Measurements from ENCODE around the gene BMPR1B.

BMPR1B gene

DNA sequence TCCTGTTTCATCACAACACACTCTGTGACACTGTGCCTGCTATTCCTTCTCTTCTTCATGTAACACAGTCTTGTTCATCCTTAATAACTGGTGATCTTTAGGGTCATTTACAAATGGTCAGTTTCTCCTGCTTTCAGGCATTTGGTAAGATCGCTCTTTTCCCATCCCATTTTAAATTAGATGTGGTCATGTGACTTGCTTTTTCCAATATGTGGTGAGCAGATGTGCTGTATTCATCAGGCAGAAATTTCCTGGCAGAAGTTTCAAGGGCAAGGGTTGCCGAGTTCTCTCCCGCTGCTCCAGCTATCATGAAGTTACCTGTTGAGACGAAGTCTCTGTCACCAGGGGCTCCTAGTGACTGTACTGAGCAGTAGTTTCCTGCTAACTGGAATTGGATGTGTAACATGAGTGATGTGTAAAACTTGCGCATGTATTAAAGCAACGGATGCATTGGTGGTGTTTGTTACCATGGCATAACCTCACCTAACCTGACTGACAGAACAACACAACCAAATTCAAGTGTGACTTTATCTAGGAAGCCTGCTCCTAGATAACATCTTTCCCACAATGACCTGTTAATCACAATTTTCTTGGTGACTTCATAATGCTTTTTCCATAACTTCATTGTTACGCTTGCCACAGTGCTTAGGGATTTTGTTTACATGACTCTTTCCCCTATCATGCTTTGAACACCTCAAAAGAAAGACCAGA, 29.5 kb upstream of the BMPR1B start:
- Histone ChIP-seq H3K36me3 (ENCODE audit: control insufficient read depth in 2 of 2, insufficient read depth in 2 of 2, low read length in 2 of 2) (no peaks in the 10 kb centered on the region), H3K9ac (ENCODE audit: low read length in 2 of 2) (no peak overlapping the region), H3K4me3 (ENCODE audit: low read length in 2 of 2) (no peak overlapping the region)

DNA sequence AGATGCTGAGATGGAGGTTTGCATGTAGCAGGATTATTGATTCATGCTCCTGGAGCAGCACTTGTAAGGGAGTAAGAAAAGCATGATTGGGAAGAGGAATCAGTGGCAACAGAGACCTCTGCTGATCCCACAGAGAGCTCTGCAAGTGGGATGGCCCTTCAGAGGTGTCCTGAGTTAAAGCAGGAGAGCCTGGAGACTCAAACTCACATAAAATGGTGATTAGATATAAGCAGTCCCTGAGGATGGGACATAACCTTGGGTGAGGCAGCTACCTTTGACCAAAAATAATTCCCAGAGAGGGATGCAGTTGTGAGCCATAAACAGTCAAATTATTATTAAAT, 25.4 kb upstream of the BMPR1B start:
- Histone ChIP-seq H3K27me3 (ENCODE audit: control insufficient read depth in 1 of 2, insufficient read depth in 2 of 2, low read length in 2 of 2) (no peaks in the 10 kb centered on the region), H3K9me3 (ENCODE audit: control insufficient read depth in 2 of 2, low read length in 2 of 2) (no peaks in the 10 kb centered on the region), H3K9ac (ENCODE audit: low read length in 2 of 2) (no peak overlapping the region), H3K36me3 (ENCODE audit: control insufficient read depth in 2 of 2, insufficient read depth in 2 of 2, low read length in 2 of 2) (no peaks in the 10 kb centered on the region), H3K4me1 (ENCODE audit: control insufficient read depth, insufficient read depth, low read length) (no peaks in the 10 kb centered on the region), H3K27ac (ENCODE audit: low read length) (no peak overlapping the region), H3K4me3 (ENCODE audit: low read length in 2 of 2) (no peak overlapping the region)

More for the DNA sequence above, 29.5 kb upstream of the BMPR1B start:
- H3K27ac ChIP-seq (ENCODE audit: low read length) = no peak overlapping the region
- no peaks in the 10 kb centered on the region for H3K4me1 ChIP-seq (ENCODE audit: control insufficient read depth, insufficient read depth, low read length)
- no peaks in the 10 kb centered on the region for H3K9me3 ChIP-seq (ENCODE audit: control insufficient read depth in 2 of 2, low read length in 2 of 2)
- no peaks in the 10 kb centered on the region for H3K27me3 ChIP-seq (ENCODE audit: control insufficient read depth in 1 of 2, insufficient read depth in 2 of 2, low read length in 2 of 2)

DNA sequence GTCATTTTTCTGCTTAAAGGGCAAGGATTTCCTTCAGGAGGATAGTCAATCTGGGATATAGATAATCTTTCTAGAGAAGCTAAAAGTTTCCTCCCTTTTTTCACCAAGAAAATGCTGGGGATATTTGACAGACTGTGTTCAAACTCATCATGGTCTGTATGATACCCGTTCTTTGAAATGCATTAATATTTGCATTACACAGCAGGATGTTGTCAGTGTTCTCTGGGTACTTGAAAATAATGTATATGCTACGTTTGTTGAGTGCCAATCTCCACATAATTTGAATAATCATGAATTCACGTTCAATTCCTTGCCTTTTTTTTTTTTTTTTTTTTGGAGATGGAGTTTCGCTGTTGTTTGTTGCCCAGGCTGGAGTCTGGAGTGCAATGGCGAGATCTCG, 18.0 kb upstream of the BMPR1B start:
- Histone ChIP-seq H3K4me1 (ENCODE audit: control insufficient read depth, insufficient read depth, low read length) (no peaks in the 10 kb centered on the region), H3K36me3 (ENCODE audit: control insufficient read depth in 2 of 2, insufficient read depth in 2 of 2, low read length in 2 of 2) (no peaks in the 10 kb centered on the region), H3K9ac (ENCODE audit: low read length in 2 of 2) (no peak overlapping the region), H3K9me3 (ENCODE audit: control insufficient read depth in 2 of 2, low read length in 2 of 2) (no peaks in the 10 kb centered on the region), H3K27me3 (ENCODE audit: control insufficient read depth in 1 of 2, insufficient read depth in 2 of 2, low read length in 2 of 2) (no peaks in the 10 kb centered on the region), H3K4me3 (ENCODE audit: low read length in 2 of 2) (no peak overlapping the region), H3K27ac (ENCODE audit: low read length) (no peak overlapping the region)

DNA sequence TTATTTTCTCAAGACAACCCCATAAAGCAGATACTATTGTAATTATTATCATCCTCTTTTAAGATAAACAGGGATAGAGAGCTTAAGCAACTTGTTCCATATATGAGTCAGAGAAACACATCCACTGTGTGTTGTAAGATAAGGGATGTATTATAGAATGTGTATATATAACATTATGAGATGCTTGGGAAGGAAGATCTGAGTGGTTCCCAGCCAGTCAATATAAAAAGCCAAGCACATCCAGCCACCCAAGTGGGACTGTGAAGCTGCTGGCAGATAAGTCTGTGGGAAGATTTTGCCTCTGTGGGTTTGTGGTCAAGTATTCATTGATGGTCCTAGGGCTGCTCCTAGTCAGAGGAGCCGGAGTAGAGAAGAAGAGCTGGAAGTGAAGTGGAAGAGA, 16.5 kb upstream of the BMPR1B start:
- Histone ChIP-seq H3K27me3 (ENCODE audit: control insufficient read depth in 1 of 2, insufficient read depth in 2 of 2, low read length in 2 of 2) (no peaks in the 10 kb centered on the region), H3K36me3 (ENCODE audit: control insufficient read depth in 2 of 2, insufficient read depth in 2 of 2, low read length in 2 of 2) (no peaks in the 10 kb centered on the region), H3K4me3 (ENCODE audit: low read length in 2 of 2) (no peak overlapping the region), H3K4me1 (ENCODE audit: control insufficient read depth, insufficient read depth, low read length) (no peaks in the 10 kb centered on the region), H3K27ac (ENCODE audit: low read length) (no peak overlapping the region), H3K9ac (ENCODE audit: low read length in 2 of 2) (no peak overlapping the region), H3K9me3 (ENCODE audit: control insufficient read depth in 2 of 2, low read length in 2 of 2) (no peaks in the 10 kb centered on the region)

DNA sequence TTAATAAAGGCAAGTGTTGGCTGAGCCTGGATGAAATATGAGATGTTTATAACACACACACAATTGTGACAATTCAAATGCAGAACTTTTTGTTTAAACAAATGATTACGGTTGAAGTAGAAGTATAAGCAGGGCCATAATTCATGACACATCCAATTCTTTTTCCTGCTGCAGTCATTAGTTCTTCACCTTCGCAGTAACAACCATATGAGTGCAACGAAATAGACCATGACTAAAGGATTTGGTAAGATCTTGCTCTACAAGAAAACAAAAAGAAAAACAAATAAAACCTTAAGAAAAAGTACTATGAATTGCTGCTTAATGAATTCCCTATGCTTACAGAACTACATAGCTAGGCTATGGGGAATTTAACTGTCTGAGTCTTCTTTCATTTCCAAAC, 13.9 kb upstream of the BMPR1B start:
- Histone ChIP-seq H3K4me1 (ENCODE audit: control insufficient read depth, insufficient read depth, low read length) (no peaks in the 10 kb centered on the region), H3K9ac (ENCODE audit: low read length in 2 of 2) (no peak overlapping the region), H3K27me3 (ENCODE audit: control insufficient read depth in 1 of 2, insufficient read depth in 2 of 2, low read length in 2 of 2) (no peaks in the 10 kb centered on the region), H3K9me3 (ENCODE audit: control insufficient read depth in 2 of 2, low read length in 2 of 2) (no peaks in the 10 kb centered on the region), H3K4me3 (ENCODE audit: low read length in 2 of 2) (no peak overlapping the region), H3K36me3 (ENCODE audit: control insufficient read depth in 2 of 2, insufficient read depth in 2 of 2, low read length in 2 of 2) (no peaks in the 10 kb centered on the region), H3K27ac (ENCODE audit: low read length) (no peak overlapping the region)

DNA sequence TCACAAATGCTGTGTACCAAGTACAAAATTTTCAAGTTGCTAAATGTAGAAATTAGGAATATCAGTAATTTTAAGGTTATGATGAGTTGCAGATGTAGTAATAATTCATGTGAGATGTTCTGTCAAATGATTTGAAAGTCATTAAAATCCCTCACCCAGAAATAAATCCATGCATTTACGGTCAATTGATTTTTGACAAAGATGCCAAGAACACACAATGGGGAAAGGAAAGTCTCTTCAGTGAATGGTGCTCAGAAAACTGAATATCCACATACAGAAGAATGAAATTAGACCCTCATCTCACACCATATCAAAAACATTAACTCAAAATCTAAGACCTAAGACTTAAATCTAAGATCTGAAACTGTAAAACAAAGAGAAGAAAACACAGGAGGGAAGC, 12.9 kb upstream of the BMPR1B start:
- Histone ChIP-seq H3K27me3 (ENCODE audit: control insufficient read depth in 1 of 2, insufficient read depth in 2 of 2, low read length in 2 of 2) (no peaks in the 10 kb centered on the region), H3K27ac (ENCODE audit: low read length) (no peak overlapping the region), H3K36me3 (ENCODE audit: control insufficient read depth in 2 of 2, insufficient read depth in 2 of 2, low read length in 2 of 2) (no peaks in the 10 kb centered on the region), H3K4me3 (ENCODE audit: low read length in 2 of 2) (no peak overlapping the region), H3K9ac (ENCODE audit: low read length in 2 of 2) (no peak overlapping the region), H3K4me1 (ENCODE audit: control insufficient read depth, insufficient read depth, low read length) (no peaks in the 10 kb centered on the region), H3K9me3 (ENCODE audit: control insufficient read depth in 2 of 2, low read length in 2 of 2) (no peaks in the 10 kb centered on the region)

DNA sequence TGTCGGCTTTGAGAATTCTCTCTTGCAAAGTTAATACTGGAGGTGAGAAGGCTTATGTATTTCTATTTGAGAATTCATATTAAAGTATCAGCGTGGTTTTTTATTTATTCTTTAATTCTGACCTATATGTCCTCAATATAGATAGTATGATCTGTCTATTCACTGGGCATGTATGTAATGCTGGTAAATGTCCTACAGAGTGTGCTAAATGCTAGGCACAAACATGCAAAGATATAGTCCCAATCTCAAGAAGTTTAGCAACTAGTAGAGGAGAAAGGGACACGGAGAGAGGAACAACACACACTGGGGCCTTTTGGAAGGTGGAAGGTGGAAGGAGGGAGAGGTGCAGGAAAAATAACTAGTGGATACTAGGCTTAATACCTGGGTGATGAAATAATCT, 11.0 kb upstream of the BMPR1B start:
- Histone ChIP-seq H3K9me3 (ENCODE audit: control insufficient read depth in 2 of 2, low read length in 2 of 2) (no peaks in the 10 kb centered on the region), H3K4me3 (ENCODE audit: low read length in 2 of 2) (no peak overlapping the region), H3K36me3 (ENCODE audit: control insufficient read depth in 2 of 2, insufficient read depth in 2 of 2, low read length in 2 of 2) (no peaks in the 10 kb centered on the region), H3K4me1 (ENCODE audit: control insufficient read depth, insufficient read depth, low read length) (no peaks in the 10 kb centered on the region), H3K27me3 (ENCODE audit: control insufficient read depth in 1 of 2, insufficient read depth in 2 of 2, low read length in 2 of 2) (no peaks in the 10 kb centered on the region), H3K27ac (ENCODE audit: low read length) (no peak overlapping the region), H3K9ac (ENCODE audit: low read length in 2 of 2) (no peak overlapping the region)

DNA sequence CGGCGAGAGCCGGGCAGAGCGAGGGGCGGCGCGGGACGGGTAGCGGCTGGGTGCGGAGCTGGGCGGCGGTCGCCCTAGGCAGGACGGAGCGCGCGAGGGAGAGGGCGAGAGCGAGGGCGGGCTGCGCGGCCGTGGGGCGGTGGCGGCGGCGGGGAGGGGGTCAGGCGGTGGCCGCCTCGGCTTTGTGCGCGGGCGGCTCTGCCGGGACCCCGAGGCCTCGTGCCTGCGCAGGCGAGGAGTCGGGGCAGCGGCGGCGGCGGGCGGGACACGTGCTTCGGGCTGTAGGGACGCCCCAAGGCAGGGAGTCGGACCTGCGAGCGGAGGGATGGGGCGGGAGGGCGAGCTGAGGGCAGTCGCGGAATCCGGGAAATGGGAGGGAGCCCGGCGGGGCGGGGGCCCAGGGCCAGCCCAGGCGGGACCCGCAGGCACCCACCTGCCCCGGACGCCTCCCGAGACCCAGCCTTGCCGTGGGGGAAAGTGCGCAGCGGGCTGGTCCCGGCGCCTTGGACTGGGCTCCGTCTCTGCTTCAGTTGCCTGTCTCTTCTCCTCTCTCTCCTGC, 465 bp downstream of the BMPR1B start:
- H3K27me3 ChIP-seq (ENCODE audit: control insufficient read depth in 1 of 2, insufficient read depth in 2 of 2, low read length in 2 of 2) = peaks cover 0 to 2% of the 10 kb centered on the region in 2 donors
- no peaks in the 10 kb centered on the region for H3K4me1 ChIP-seq (ENCODE audit: control insufficient read depth, insufficient read depth, low read length)
- H3K4me3 ChIP-seq (ENCODE audit: low read length in 2 of 2) = peak overlapping the region; percentile 62 to 79
- no peaks in the 10 kb centered on the region for H3K9me3 ChIP-seq (ENCODE audit: control insufficient read depth in 2 of 2, low read length in 2 of 2)
- no peaks in the 10 kb centered on the region for H3K36me3 ChIP-seq (ENCODE audit: control insufficient read depth in 2 of 2, insufficient read depth in 2 of 2, low read length in 2 of 2)
- peak overlapping the region; percentile 87 to 93 for H3K9ac ChIP-seq (ENCODE audit: low read length in 2 of 2)
- H3K27ac ChIP-seq (ENCODE audit: low read length) = peak overlapping the region; percentile 75

DNA sequence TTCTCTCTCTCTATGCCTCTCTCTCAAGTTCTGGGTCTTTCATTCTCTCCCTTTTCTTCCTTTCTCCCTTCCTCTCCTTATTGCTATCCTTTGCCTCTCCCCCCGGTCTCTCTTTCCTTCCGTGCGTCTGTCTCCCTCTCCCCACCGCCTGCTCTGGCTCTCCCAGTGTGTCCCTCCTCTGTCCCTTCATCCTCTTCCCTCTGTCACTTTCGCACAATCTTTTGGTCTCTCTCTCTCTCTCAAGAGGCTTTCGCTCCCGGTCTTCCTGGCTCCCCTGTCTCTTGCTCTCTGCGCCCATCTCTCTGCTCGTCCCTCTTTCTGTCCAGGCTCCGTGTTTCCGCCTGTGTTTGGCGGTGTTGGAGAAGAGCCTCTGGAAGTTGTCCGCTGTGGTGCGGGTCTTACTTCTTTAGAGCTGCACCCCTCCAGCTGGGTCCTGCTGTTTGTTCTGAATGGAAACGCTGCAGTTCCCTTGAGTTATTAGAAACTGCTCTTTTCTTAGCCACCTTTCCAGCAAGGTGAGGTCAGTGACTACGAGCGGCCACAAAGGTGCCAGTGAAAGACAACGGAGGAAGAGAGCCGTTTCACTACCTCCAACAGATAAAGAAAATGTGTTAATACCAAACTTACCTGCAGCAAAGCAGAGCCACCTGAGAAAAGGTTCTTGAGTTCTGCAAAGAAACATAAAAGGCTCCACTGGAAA, 1.1 kb downstream of the BMPR1B start:
- H3K9ac ChIP-seq (ENCODE audit: low read length in 2 of 2) = peak overlapping the region; percentile 87 to 93
- peak overlapping the region; percentile 75 for H3K27ac ChIP-seq (ENCODE audit: low read length)
- H3K36me3 ChIP-seq (ENCODE audit: control insufficient read depth in 2 of 2, insufficient read depth in 2 of 2, low read length in 2 of 2) = no peaks in the 10 kb centered on the region
- no peaks in the 10 kb centered on the region for H3K9me3 ChIP-seq (ENCODE audit: control insufficient read depth in 2 of 2, low read length in 2 of 2)
- peaks cover 0 to 2% of the 10 kb centered on the region in 2 donors for H3K27me3 ChIP-seq (ENCODE audit: control insufficient read depth in 1 of 2, insufficient read depth in 2 of 2, low read length in 2 of 2)
- peak overlapping the region; percentile 62 to 79 for H3K4me3 ChIP-seq (ENCODE audit: low read length in 2 of 2)
- H3K4me1 ChIP-seq (ENCODE audit: control insufficient read depth, insufficient read depth, low read length) = no peaks in the 10 kb centered on the region

DNA sequence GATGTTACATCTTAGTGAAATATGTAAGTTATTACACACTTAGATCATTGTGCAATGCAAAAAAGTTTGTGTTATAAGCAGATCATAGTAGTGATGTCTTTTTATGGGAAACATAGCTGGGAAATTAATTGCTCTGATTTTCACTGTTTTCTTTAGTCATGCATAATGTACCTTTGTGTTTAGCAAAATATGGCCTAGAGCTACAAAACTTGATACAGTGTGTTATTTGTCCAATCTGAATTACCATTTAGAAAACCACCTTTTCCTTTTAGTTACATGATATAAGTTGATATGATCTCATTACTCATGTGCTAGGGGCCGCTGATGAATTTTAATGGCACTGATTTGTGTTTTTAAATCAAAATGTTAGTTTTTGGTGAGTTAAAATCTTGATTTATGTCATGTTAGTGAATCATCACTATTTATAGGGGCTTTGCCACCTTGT, 2.0 kb downstream of the BMPR1B start:
- Histone ChIP-seq H3K9me3 (ENCODE audit: control insufficient read depth in 2 of 2, low read length in 2 of 2) (no peaks in the 10 kb centered on the region), H3K4me1 (ENCODE audit: control insufficient read depth, insufficient read depth, low read length) (no peaks in the 10 kb centered on the region), H3K4me3 (ENCODE audit: low read length in 2 of 2) (peak overlapping the region; percentile 49 to 79), H3K9ac (ENCODE audit: low read length in 2 of 2) (peak overlapping the region in 1 of 2 donors; percentile 93), H3K27ac (ENCODE audit: low read length) (no peak overlapping the region), H3K36me3 (ENCODE audit: control insufficient read depth in 2 of 2, insufficient read depth in 2 of 2, low read length in 2 of 2) (no peaks in the 10 kb centered on the region), H3K27me3 (ENCODE audit: control insufficient read depth in 1 of 2, insufficient read depth in 2 of 2, low read length in 2 of 2) (peaks cover 0 to 2% of the 10 kb centered on the region in 2 donors)

DNA sequence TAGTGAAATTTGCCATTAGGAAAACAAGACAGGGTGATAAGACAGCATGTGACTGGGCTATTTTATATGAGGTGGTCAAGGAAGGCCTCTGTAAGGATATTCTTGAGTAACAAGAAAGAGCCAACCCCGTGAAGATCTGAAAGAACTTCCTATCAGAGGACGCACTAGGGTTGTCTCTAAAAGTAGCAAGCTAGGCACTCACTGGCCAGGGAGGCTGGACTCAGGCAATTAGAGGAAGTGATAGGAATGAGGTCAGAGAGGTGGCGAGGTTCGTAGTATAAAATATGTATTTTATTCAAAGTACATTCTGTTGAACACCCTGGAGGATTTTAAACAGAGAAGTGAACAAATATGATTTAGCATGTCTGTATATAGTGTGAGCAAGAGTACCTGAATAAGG, 4.6 kb downstream of the BMPR1B start:
- Histone ChIP-seq H3K4me1 (ENCODE audit: control insufficient read depth, insufficient read depth, low read length) (no peaks in the 10 kb centered on the region), H3K9me3 (ENCODE audit: control insufficient read depth in 2 of 2, low read length in 2 of 2) (no peaks in the 10 kb centered on the region), H3K36me3 (ENCODE audit: control insufficient read depth in 2 of 2, insufficient read depth in 2 of 2, low read length in 2 of 2) (no peaks in the 10 kb centered on the region), H3K4me3 (ENCODE audit: low read length in 2 of 2) (peak overlapping the region in 1 of 2 donors; percentile 48), H3K9ac (ENCODE audit: low read length in 2 of 2) (no peak overlapping the region), H3K27me3 (ENCODE audit: control insufficient read depth in 1 of 2, insufficient read depth in 2 of 2, low read length in 2 of 2) (no peaks in the 10 kb centered on the region), H3K27ac (ENCODE audit: low read length) (no peak overlapping the region)
